Stimulated activated CD4-positive, alpha-beta T cell treated with anti-CD3 and anti-CD28 coated beads, Interleukin-2, amount 100 ng/mL, for 24 hours (primary cell): ENCODE results near the gene CLSTN3.

ENCODE experiments used
- DNase-seq, 2 donors: peaks; one replicate each; pipeline ENCODE4 v3.0.0-alpha.2; 2020

CLSTN3 gene

DNA sequence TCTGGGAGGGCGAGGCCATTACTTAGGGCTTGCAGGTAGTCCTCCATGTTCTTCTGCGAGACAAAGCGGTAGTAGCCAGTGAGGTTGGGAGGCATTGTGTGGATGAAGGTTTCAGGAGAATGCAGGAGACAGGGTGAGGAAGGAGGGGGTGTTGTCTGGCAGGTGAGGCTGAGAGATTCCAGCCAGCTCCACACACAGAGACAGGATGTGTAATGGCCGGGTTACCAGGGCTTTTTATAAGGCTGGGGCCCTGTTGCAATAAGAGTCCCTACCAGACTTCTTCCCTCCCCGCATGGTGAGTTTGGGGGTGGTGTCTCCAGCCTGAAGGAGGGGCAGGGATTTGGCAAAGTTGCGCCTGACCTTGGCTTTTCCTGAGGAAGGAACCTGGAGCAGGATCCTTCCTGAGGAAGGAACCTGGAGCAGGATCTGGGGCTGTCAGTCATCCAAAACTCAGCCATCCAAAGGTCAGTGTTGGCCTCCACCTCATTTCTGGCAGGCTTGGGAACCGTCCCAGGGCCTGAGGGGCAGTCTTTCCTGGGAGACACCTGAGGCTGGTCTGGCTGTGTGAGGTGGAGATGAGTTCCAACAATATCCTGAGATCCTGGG, 1.4 kb upstream of the CLSTN3 start, which contains the start of gene RBP5:
TSS of gene RBP5 (minus strand) at position 209 of the 606 bp plus-strand sequence. CDS start at position 95, 114 bp downstream.
- DNase-seq = no peak

GRCh38 chr12:7129287-7129871, 792 bp upstream of the CLSTN3 start:
- DNase-seq = peak; percentile 19 to 21

- peak; percentile 52 to 64 for DNase-seq
Observed at GRCh38 chr12:7130701-7131501, 730 bp downstream of the CLSTN3 start.

- DNase-seq = peak; percentile 26 to 31
Observed at GRCh38 chr12:7131502-7131866, 1.3 kb downstream of the CLSTN3 start.

GRCh38 chr12:7134396-7135166, 4.4 kb downstream of the CLSTN3 start:
- no peak for DNase-seq

DNA sequence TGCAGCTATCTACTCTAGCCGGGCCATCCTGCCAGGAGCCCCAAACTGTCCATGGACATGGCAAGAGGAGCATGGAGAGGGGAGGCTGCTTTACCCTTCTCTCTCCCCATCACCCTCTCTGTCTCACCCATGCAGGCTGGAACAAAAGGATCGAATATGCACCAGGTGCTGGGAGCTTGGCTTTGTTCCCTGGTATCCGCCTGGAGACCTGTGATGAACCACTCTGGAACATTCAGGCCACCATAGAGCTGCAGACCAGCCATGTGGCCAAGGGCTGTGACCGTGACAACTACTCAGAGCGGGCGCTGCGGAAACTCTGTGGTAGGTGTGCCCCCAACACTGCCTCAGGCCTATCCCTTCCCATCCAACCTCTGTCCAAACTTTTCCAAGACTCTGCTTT, 5.9 kb downstream of the CLSTN3 start:
- no peak for DNase-seq

DNA sequence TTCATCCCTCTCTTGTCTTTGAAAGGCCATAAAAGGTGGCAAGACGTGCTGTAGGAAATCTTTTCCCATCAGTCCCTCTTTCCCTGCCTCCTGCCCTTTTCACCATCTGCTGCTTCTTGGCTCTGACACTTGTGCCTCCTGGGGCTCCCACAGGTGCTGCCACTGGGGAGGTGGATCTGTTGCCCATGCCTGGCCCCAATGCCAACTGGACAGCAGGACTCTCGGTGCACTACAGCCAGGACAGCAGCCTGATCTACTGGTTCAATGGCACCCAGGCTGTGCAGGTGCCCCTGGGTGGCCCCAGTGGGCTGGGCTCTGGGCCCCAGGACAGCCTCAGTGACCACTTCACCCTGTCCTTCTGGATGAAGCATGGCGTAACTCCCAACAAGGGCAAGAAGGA, 6.5 kb downstream of the CLSTN3 start:
- no peak for DNase-seq

DNA sequence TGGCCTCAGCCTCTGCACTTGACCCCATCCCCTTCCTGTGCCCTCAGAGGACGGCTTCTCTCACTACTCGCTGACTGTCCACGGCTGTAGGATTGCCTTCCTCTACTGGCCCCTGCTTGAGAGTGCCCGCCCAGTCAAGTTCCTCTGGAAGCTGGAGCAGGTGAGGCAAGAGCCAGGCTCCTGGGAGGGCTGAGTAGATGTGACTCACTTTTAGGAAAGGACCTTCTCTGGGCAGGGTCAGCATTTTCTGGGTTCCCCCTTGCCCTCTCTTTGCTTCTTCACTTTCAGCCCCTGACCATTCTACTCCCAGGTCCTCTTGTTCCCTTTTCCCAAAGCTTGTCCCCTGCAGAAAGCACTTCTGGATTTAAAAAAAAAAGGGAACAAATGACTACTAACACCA, 7.7 kb downstream of the CLSTN3 start:
- DNase-seq = no peak

DNA sequence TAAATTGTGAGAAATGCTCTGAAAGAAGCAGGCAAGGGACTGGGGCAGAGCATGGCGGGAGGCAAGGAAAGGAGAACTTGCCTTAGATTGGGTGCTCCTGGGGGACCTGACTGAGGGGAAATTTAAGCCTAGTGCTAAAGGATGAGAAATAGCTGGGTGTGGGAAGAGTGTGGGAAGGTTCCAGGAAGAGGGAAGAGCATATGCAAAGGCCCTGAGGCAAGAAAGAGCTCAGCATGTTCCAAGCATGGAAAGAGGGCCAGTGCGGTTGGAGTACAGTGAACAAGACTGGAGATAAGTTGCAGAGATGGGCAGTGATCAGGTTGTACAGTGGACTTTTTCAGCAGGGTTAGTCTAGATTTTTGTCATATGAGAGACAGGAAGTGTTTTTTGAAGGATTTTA, 9.0 kb downstream of the CLSTN3 start:
- no peak for DNase-seq

GRCh38 chr12:7141351-7142005, 11.3 kb downstream of the CLSTN3 start:
- no peak for DNase-seq

DNA sequence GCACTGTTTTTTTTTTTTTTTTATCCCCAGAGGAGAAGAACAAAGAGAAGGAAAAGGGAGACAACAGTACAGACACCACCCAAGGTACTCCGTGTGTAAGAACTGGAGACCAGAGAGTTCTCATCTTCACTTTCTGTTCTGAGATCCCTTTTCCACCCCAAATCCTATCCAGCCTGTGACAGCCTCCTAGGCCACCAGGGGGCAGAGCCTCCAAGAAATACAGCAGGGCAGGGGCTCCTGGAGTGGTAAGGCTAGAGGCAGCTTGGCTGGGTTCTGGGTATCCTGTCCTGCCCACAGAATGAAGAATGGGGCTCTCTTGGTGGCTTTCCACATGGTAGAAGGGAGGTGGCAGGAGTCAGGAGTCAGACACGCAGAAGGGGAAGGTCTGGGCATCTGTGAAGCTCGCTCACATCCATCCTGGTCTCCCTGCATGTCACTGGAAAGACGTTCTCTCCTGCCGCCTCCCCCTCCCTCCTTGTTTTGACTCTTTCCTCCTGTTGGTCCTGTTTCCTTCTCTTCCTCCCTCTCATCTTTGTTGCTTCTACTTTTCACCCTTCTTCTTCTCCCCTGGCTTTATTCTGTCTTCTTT, 12.0 kb downstream of the CLSTN3 start:
- DNase-seq = peak; percentile 65 to 67

DNA sequence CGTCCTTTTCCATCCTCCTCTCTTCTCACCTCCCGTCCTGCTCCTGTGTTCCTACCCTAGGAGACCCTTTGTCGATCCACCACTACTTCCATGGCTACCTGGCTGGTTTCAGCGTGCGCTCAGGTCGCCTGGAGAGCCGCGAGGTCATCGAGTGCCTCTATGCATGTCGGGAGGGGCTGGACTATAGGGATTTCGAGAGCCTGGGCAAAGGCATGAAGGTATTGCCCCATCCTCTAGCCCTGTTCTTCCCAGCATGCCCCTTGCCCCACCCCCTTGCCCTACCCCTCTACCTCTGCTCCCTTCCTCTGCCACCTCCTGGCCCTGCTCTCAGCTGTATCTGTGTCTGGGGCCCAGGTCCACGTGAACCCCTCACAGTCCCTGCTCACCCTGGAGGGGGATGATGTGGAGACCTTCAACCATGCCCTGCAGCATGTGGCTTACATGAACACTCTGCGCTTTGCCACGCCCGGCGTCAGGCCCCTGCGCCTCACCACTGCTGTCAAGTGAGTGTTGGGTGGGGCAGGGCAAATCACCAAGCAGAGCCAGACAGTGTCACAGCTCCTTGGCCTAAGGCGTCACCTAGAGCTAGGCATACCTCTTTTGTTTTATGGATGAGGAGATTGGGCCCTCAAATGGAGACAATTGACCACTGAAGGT, 12.8 kb downstream of the CLSTN3 start:
- DNase-seq = no peak

GRCh38 chr12:7143564-7143963, 13.4 kb downstream of the CLSTN3 start:
- DNase-seq = no peak

GRCh38 chr12:7144414-7145120, 14.4 kb downstream of the CLSTN3 start:
- DNase-seq = no peak

GRCh38 chr12:7145671-7146070, 15.5 kb downstream of the CLSTN3 start:
- no peak for DNase-seq

DNA sequence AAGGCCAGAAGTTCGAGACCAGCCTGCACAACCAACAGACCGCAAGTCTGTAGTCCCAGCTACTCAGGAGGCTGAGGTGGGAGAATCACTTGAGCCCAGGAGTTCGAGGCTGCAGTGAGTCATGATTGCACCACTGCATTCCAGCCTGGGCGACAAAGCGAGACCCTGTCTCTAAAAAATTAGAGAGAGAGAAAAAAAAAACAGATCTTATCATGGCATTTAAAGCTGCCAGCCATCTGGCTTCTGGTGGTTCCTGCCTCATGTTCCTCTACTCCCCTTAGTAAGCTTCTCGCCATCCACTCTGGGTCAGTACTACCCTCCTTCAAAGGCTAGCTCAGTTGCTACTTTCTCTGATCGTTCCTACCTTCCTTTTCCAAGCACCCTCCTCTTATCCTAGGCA, 16.1 kb downstream of the CLSTN3 start:
- DNase-seq = no peak

GRCh38 chr12:7146906-7147305, 16.7 kb downstream of the CLSTN3 start:
- no peak for DNase-seq

- DNase-seq = no peak
Observed at GRCh38 chr12:7150356-7150755, 20.2 kb downstream of the CLSTN3 start.

DNA sequence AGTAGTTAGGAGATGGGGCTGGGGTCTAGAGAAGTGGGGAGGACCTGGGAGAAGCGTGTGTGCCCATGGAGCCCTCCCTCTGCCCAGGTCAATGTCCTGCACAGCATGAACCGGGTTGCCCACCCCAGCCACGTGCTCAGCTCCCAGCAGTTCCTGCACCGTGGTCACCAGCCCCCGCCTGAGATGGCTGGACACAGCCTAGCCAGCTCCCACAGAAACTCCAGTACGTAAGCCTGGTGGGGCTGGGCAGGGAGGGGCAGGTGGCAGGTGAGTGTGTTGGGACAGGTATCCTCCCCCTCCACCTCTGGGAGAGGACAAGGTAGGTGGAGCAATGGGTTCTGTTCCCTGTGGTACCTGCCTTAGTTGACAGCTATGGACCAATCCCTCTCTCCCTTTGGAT, 20.7 kb downstream of the CLSTN3 start:
- no peak for DNase-seq

DNA sequence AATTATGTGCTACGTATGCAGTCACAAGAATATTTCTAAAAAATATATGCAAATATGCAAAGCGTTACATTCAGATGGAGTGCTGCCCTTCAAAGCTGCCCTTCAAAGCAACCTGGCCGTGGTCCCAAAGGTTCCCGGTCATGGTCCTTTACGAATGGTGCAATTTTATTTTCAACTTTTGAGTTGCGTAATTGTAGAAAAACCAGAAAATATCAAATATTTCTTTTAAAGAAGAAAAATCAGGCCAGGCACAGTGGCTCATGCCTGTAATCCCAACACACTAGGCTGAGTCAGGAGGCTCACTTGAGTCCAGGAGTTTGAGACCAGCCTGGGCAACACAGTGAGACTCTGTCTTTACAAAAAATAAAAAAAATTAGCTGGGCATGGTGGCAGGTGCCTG, 21.4 kb downstream of the CLSTN3 start:
- DNase-seq = no peak

DNA sequence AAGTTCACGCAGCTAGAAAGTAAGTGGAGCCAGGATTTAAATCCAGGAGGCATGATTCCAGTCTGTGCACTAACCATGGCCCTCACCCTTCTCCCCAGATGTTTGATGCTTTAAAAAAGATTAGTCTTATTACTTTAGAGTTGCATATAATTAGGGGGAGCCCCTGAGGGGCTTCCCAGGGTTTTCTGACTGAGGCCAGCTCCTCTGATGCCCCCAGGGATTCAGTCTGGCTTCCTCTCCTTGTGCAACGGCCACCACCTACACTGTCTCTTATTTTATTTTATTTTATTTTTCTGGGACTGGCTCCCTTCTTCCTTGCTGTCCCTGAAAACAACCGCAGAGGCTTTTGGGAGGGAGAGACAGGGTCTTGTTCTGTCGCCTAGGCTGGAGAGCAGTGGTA, 22.6 kb downstream of the CLSTN3 start:
- no peak for DNase-seq
